Lung (tissue), 5 donors: ENCODE measurements around the gene RBM4. TPM values are rescaled to one million over a fixed set of nuclear protein-coding genes. Genes with fewer than 3 reads are reported as not detected.

Source experiments
- polyA plus RNA-seq, 2 donors: library from polyadenylated mRNA; stranded (reverse); fragments of 200-250 nt; gene quantifications; one replicate each; pipeline ENCODE4 v1.2.1, GENCODE V29; 2013
- small RNA-seq: library from RNA; depleted of rRNA; stranded (forward); fragments of <200 nt; gene quantifications from one replicate; pipeline ENCODE3, GENCODE V24; 2014; ENCODE audit warnings: low replicate concordance
- total RNA-seq, 2 donors: library from RNA; depleted of rRNA in 1 of 2; stranded (reverse); fragments of >200 nt in 1 of 2; gene quantifications; one replicate each; pipeline ENCODE4 v1.2.1, GENCODE V29; 2014 to 2021
- donor health status: Bipolar disorder and iron deficiency.
- donor health status: healthy.
- donor health status: DM: yes; HTN: yes; CAD: no.

RBM4 gene
- total and polyA plus RNA-seq, 4 donors: 77.2 to 153 (median 101) TPM

Small RNA genes within 50 kb of the gene (small RNA-seq; reads per million reads assigned to genes)
- gene RNU4-39P: not detected

Other genes with a start within 250 kb of the RBM4 start
- under 1 TPM; 0.06 to 0.09 TPM for gene NPAS4, start 217.7 kb upstream of the RBM4 start, total RNA-seq
- under 1 TPM; 0.07 to 0.14 TPM for gene NPAS4, start 217.7 kb upstream of the RBM4 start, polyA plus RNA-seq
- gene MRPL11, start 199.9 kb upstream of the RBM4 start, total RNA-seq: 10 to 100 TPM; 32.7 to 46.6 TPM
- gene MRPL11, start 199.9 kb upstream of the RBM4 start, polyA plus RNA-seq: 10 to 100 TPM; 35.8 to 56.8 TPM
- 10 to 100 TPM in 1 of 2 donors, 1 to 10 TPM in 1; 4.9 to 12.6 TPM for gene PELI3, start 171.8 kb upstream of the RBM4 start, total RNA-seq
- 1 to 10 TPM; 6.1 to 8.9 TPM for gene PELI3, start 171.8 kb upstream of the RBM4 start, polyA plus RNA-seq
- 10 to 100 TPM; 25.5 to 76.3 TPM for gene DPP3, start 158.3 kb upstream of the RBM4 start, total RNA-seq
- gene DPP3, start 158.3 kb upstream of the RBM4 start, polyA plus RNA-seq: 10 to 100 TPM; 25.4 to 63.9 TPM
- 10 to 100 TPM; 41.4 to 75.6 TPM for gene BBS1, start 128.1 kb upstream of the RBM4 start, total RNA-seq
- gene BBS1, start 128.1 kb upstream of the RBM4 start, polyA plus RNA-seq: 10 to 100 TPM; 12.5 to 17.3 TPM
- gene ZDHHC24, start 92.7 kb upstream of the RBM4 start, total RNA-seq: 10 to 100 TPM in 1 of 2 donors, 1 to 10 TPM in 1; 6.8 to 21.6 TPM
- 10 to 100 TPM; 10.7 to 12.3 TPM for gene ZDHHC24, start 92.7 kb upstream of the RBM4 start, polyA plus RNA-seq
- gene ACTN3, start 91.8 kb upstream of the RBM4 start, total RNA-seq: under 1 TPM in 1 of 2 donors, not detected in 1; 0.15 TPM
- under 1 TPM; 0.04 to 0.07 TPM for gene ACTN3, start 91.8 kb upstream of the RBM4 start, polyA plus RNA-seq
- gene CTSF, start 70.1 kb upstream of the RBM4 start, total RNA-seq: 10 to 100 TPM in 1 of 2 donors, 1 to 10 TPM in 1; 7.7 to 39.6 TPM
- 1 to 10 TPM; 6.6 to 8.2 TPM for gene CTSF, start 70.1 kb upstream of the RBM4 start, polyA plus RNA-seq
- under 1 TPM; 0.28 to 0.67 TPM for gene CCDC87, start 45.6 kb upstream of the RBM4 start, total RNA-seq
- gene CCDC87, start 45.6 kb upstream of the RBM4 start, polyA plus RNA-seq: under 1 TPM; 0.12 to 0.15 TPM
- 10 to 100 TPM; 35.9 to 36.5 TPM for gene CCS, start 45.5 kb upstream of the RBM4 start, total RNA-seq
- gene CCS, start 45.5 kb upstream of the RBM4 start, polyA plus RNA-seq: 10 to 100 TPM; 32.7 to 52.2 TPM
- gene RBM14, start 22.1 kb upstream of the RBM4 start, total RNA-seq: 10 to 100 TPM; 67.8 to 96.3 TPM
- 10 to 100 TPM; 34.1 to 38.0 TPM for gene RBM14, start 22.1 kb upstream of the RBM4 start, polyA plus RNA-seq
- gene RBM4B, start 39.2 kb downstream of the RBM4 start, total RNA-seq: 10 to 100 TPM; 12.3 to 33.9 TPM
- 1 to 10 TPM; 9.4 to 10.0 TPM for gene RBM4B, start 39.2 kb downstream of the RBM4 start, polyA plus RNA-seq
- gene SPTBN2, start 90.5 kb downstream of the RBM4 start, total RNA-seq: 10 to 100 TPM; 13.2 to 16.1 TPM
- gene SPTBN2, start 90.5 kb downstream of the RBM4 start, polyA plus RNA-seq: 1 to 10 TPM; 4.7 to 9.4 TPM
- gene RCE1, start 204.7 kb downstream of the RBM4 start, total RNA-seq: 10 to 100 TPM; 19.5 to 22.8 TPM
- 10 to 100 TPM in 1 of 2 donors, 1 to 10 TPM in 1; 8.7 to 24.0 TPM for gene RCE1, start 204.7 kb downstream of the RBM4 start, polyA plus RNA-seq
- 10 to 100 TPM in 1 of 2 donors, 1 to 10 TPM in 1; 4.6 to 34.4 TPM for gene LRFN4, start 218.4 kb downstream of the RBM4 start, total RNA-seq
- 10 to 100 TPM; 15.0 to 15.6 TPM for gene LRFN4, start 218.4 kb downstream of the RBM4 start, polyA plus RNA-seq